GM19397 (cell line): ENCODE measurements around the gene ZMYM4.

Source experiments
- ATAC-seq: cut with Tn5 transposase; IDR thresholded peaks from one replicate; pipeline ENCODE4 v1.9.1; 2021; ENCODE audit warnings: mild to moderate bottlenecking, moderate library complexity; ENCODE audit not compliant: unreplicated experiment

Gene ZMYM4

GRCh38 chr1:35394386-35394785 lies 125.9 kb downstream of the ZMYM4 start:
- ATAC-seq = no peak

- no peak for ATAC-seq
These were observed 130.2 kb downstream of the ZMYM4 start for GRCh38 chr1:35398739-35399138.

GRCh38 chr1:35401049-35401448 lies 132.5 kb downstream of the ZMYM4 start:
- ATAC-seq = no peak

- ATAC-seq = no peak
These were observed 137.6 kb downstream of the ZMYM4 start for GRCh38 chr1:35406103-35406502.

GRCh38 chr1:35407743-35408142 lies 139.2 kb downstream of the ZMYM4 start:
- no peak for ATAC-seq

GRCh38 chr1:35408925-35409324 lies 140.4 kb downstream of the ZMYM4 start:
- ATAC-seq = no peak

GRCh38 chr1:35426097-35426586 lies 157.6 kb downstream of the ZMYM4 start:
- no peak for ATAC-seq

GRCh38 chr1:35428360-35428759 lies 159.9 kb downstream of the ZMYM4 start:
- ATAC-seq = no peak

GRCh38 chr1:35430762-35431161 lies 162.3 kb downstream of the ZMYM4 start:
- no peak for ATAC-seq

GRCh38 chr1:35431173-35431599 lies 162.7 kb downstream of the ZMYM4 start:
- ATAC-seq = no peak

GRCh38 chr1:35432231-35432630 lies 163.7 kb downstream of the ZMYM4 start:
- ATAC-seq = no peak

- ATAC-seq = no peak
These were observed 165.2 kb downstream of the ZMYM4 start for GRCh38 chr1:35433714-35434113.

GRCh38 chr1:35434703-35435102 lies 166.2 kb downstream of the ZMYM4 start:
- no peak for ATAC-seq

GRCh38 chr1:35436078-35436477 lies 167.6 kb downstream of the ZMYM4 start:
- ATAC-seq = no peak

- no peak for ATAC-seq
These were observed 168.7 kb downstream of the ZMYM4 start for GRCh38 chr1:35437200-35437599.

GRCh38 chr1:35439626-35440025 lies 171.1 kb downstream of the ZMYM4 start:
- ATAC-seq = no peak

GRCh38 chr1:35441926-35442579 lies 173.5 kb downstream of the ZMYM4 start:
- no peak for ATAC-seq

- no peak for ATAC-seq
These were observed 174.2 kb downstream of the ZMYM4 start for GRCh38 chr1:35442734-35443133.

GRCh38 chr1:35443768-35444518 lies 175.4 kb downstream of the ZMYM4 start:
- no peak for ATAC-seq

GRCh38 chr1:35444519-35444774 lies 175.9 kb downstream of the ZMYM4 start:
- no peak for ATAC-seq

- ATAC-seq = no peak
These were observed 178.8 kb downstream of the ZMYM4 start for GRCh38 chr1:35447278-35447677.

- no peak for ATAC-seq
These were observed 179.9 kb downstream of the ZMYM4 start for GRCh38 chr1:35448344-35448801.
